Stimulated activated CD4-positive, alpha-beta T cell treated with anti-CD3 and anti-CD28 coated beads, TNF-alpha, amount 100 ng/mL, for 24 hours (primary cell): ENCODE measurements around the gene TBL3.
"Not testable (repeated sequence)": the region's sequence is repeated elsewhere in the genome, so short reads cannot be mapped to it uniquely, and the experiment has no call there.

ENCODE experiments used
- DNase-seq, 3 experiments: peaks; one replicate each; pipeline ENCODE4 v3.0.0-alpha.2; 2020; ENCODE audit warnings: low read depth in 3 of 3

Gene TBL3

GRCh38 chr16:1998852-1999801 lies 27.3 kb downstream of the TBL3 start:
- DNase-seq = no peak

GRCh38 chr16:1999866-2000514 lies 28.1 kb downstream of the TBL3 start:
- no peak for DNase-seq

GRCh38 chr16:2001035-2001434 lies 29.2 kb downstream of the TBL3 start:
- no peak for DNase-seq

GRCh38 chr16:2001456-2002355 lies 29.9 kb downstream of the TBL3 start:
- DNase-seq = no peak

GRCh38 chr16:2002406-2003230 lies 30.8 kb downstream of the TBL3 start:
- no peak for DNase-seq

GRCh38 chr16:2003231-2003826 lies 31.5 kb downstream of the TBL3 start:
- DNase-seq = no peak

- peak; percentile 74 to 91 (median 79) for DNase-seq
Measured at GRCh38 chr16:2003827-2004641, 32.2 kb downstream of the TBL3 start.

- DNase-seq = no peak
Measured at GRCh38 chr16:2004795-2005517, 33.1 kb downstream of the TBL3 start.

- no peak for DNase-seq
Measured at GRCh38 chr16:2005646-2006045, 33.8 kb downstream of the TBL3 start.

- DNase-seq = no peak
Measured at GRCh38 chr16:2006317-2006716, 34.5 kb downstream of the TBL3 start.

GRCh38 chr16:2007081-2007836 lies 35.4 kb downstream of the TBL3 start:
- no peak for DNase-seq

- DNase-seq = no peak
Measured at GRCh38 chr16:2008009-2008526, 36.2 kb downstream of the TBL3 start.

- peak in 1 of 3 experiments; percentile 50 for DNase-seq
Measured at GRCh38 chr16:2008631-2009163, 36.8 kb downstream of the TBL3 start.

GRCh38 chr16:2009164-2009711 lies 37.4 kb downstream of the TBL3 start:
- DNase-seq = no peak

- DNase-seq = peak; percentile 55 to 76 (median 73)
Measured at GRCh38 chr16:2009791-2010510, 38.1 kb downstream of the TBL3 start, which contains the start of gene ZNF598. Gene ZNF598, minus strand, starts transcription at chr16:2009821.

GRCh38 chr16:2011726-2012125 lies 39.9 kb downstream of the TBL3 start:
- DNase-seq = not testable (repeated sequence)

- DNase-seq = no peak
Measured at GRCh38 chr16:2013527-2013926, 41.7 kb downstream of the TBL3 start.
